ENCODE measurements around the gene ZFP3.

DNA sequence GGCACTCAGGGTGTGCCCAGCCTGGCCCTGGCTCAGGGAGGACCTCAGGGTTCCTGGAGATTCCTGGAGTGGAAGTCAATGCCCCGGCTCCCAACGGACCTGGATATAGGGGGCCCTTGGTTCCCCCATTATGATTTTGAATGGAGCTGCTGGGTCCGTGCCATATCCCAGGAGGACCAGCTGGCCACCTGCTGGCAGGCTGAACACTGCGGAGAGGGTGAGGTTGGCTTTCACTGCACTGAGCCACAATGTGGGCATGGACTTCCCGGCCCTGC is 61.1 kb downstream of the ZFP3 start:
- no peak for TF ChIP-seq POLR2AphosphoS5 (IDR thresholded peaks at IDR 0.05)
- TF ChIP-seq, protein P1, sequence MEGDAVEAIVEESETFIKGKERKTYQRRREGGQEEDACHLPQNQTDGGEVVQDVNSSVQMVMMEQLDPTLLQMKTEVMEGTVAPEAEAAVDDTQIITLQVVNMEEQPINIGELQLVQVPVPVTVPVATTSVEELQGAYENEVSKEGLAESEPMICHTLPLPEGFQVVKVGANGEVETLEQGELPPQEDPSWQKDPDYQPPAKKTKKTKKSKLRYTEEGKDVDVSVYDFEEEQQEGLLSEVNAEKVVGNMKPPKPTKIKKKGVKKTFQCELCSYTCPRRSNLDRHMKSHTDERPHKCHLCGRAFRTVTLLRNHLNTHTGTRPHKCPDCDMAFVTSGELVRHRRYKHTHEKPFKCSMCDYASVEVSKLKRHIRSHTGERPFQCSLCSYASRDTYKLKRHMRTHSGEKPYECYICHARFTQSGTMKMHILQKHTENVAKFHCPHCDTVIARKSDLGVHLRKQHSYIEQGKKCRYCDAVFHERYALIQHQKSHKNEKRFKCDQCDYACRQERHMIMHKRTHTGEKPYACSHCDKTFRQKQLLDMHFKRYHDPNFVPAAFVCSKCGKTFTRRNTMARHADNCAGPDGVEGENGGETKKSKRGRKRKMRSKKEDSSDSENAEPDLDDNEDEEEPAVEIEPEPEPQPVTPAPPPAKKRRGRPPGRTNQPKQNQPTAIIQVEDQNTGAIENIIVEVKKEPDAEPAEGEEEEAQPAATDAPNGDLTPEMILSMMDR (IDR thresholded peaks at IDR 0.05), result no peak
- no peak for TF ChIP-seq POLR2A (IDR thresholded peaks at IDR 0.05)
